Dermis blood vessel endothelial cell (primary cell): ENCODE measurements around the gene RARB. TPM values are rescaled to one million over a fixed set of nuclear protein-coding genes. Genes with fewer than 3 reads are reported as not detected.

Source experiments
- DNase-seq: peaks from one replicate; pipeline ENCODE4 v3.0.0; 2010
- total RNA-seq: library from RNA; depleted of rRNA; stranded (reverse); fragments of >200 nt; gene quantifications from 2 replicates; pipeline ENCODE4 v1.2.3, GENCODE V29; 2014

Gene RARB
- total RNA-seq, 1 donor from 2014 or later, result 1.2 TPM

DNA sequence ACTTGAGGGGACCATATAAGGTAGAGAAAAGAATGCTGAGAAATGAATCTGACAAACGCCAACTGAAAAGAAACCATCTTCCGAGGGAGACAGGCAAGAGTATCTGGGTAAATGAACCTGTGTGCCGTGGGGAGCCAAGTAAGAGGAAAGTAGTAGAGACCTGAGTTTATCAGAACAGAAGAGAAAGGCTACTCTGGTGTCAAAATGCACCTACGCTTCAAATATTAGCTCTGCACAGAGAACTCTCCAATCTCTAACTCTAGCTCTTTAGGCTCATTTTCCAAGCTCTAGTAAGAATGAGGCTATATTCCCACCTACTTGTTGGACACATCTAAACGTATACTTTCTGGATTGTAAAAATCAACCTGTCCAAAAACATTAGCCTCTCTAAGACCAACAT lies 183.1 kb downstream of the RARB start:
- no peak for DNase-seq

DNA sequence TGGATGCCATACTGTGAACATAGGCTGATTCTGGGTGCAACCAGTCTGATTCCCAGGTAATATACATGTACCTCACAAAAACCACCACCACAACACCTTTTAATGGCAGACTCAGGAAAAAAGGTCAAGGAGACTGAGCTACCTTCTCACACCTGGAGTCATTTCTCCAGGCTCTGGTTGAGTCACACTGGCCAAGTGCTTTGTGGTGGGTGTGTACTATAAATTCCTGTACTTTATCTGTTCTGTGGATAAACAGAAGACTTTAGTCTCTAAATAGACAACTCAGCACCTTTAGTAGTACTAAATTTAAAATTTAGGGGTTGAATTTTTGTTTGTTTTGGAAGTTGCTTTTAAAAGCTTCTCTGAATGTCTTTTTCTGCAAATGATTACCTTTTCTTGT lies 190.0 kb downstream of the RARB start:
- no peak for DNase-seq

DNA sequence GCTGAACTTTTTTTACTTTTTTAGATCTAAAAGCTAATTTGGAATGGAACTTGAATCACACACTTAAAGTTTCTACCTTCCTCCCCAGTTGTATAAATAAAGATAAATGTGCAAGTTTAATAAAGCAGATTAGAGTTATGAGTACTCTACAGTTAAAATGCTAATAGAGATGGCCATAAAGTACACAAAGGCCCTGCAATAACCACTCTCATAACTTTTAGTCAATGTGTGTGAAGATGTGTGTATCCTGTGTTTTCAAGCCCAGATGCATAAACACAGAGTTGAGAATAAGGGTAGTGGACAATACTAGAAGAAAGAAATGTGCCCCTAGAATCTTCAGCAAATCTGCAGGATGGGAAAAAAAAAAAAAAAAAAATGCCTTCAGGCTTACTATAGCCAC lies 191.3 kb downstream of the RARB start:
- DNase-seq, result no peak

DNA sequence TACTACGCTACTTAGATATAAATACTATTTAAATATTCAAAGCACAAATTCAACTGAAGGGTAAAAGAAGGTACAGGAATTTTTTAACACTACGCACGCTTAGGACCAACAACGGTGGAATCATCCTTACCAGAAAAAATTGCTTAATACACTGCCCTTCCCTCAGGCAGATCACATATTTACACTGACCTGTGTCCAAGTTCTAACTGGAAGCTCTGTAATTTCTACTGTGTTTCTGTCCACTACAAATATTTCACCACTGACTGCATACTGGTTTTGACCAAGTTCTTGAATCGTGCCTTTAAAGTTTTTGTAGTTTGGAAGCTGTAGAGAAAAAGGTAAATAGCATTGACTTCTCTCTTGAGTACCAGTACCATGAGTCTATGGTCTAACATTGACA lies 192.4 kb downstream of the RARB start:
- no peak for DNase-seq

DNA sequence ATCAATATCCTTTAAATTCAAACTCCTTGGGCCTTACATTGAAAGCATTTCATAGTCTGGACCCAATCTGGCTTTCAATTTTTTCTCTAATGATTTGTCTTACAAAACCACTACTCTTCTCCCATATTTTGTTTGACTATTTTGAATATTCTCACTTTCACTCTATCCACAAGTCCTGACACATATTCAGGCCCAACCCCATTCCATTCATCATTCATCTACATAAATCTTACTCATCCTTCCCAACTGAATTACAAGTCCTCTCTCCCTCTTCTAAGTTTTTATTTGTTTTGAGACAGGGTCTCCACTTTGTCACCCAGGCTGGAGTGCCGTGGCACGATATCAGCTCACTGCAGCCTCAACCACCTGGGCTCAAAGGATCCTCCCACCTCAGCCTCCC lies 193.0 kb downstream of the RARB start:
- no peak for DNase-seq

DNA sequence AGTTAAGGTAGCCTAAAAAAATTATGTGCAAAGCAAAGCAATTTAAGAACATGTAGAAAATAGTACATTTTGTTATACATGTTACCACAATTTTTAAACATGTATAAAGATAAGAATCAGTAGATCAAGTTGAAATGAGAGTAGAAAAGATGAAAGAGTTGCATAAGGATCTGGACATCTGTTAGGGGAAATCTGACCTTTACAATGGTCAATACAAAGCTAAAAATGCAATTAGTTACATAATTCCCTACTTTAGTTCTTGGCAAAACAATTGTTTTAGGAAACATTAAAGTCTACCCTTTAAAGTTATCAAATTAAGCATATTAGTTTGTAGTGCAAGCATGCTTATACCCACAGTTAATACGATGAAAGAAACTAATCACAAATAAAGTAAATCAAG lies 203.9 kb downstream of the RARB start:
- no peak for DNase-seq

DNA sequence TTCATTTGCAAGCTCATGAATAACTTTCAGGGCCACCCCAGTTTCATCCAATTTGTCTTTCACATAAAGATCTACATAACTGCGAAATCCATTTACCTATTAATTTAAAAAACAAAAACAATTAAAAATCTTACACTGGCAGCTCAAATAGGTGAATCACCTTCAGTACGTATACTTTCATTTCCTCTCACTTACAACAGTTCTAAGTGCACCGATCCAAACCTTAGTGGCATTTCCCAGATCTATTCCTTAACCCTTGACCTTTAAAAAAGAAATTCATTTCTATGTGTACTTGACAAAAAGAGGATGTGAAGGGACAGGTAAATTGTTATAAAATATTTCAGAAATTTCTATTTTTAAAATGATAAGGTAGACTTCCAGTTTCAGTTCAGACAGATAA lies 205.9 kb downstream of the RARB start:
- no peak for DNase-seq

DNA sequence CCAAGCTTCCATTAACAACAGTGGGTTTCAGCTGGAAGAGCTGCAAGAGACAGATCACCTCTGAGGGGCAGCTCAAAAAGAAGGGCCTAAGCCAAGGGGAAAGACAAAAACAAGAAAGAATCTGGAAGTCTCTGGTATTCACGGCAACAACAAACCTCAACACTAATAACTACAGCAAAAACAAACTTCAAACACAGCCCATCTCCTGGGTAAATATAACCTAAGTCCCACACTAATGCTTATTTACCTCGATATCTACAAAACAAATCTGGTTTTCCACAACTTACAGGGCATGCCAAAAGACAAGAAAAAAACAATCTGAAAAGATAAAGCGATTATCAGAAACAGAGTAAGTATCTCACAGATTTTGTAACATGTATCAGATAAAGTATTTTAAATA lies 207.0 kb downstream of the RARB start:
- DNase-seq, result no peak

Other genes starting within 250 kb of the RARB start
- 95.5 and 163 TPM in 2 replicates for gene TOP2B, start 236.6 kb downstream of the RARB start, total RNA-seq